HuH-7.5 (cell line): Measurements from ENCODE around the gene PYY.
"Not testable (repeated sequence)": the region's sequence is repeated elsewhere in the genome, so short reads cannot be mapped to it uniquely, and the experiment has no call there.

Experiments used
- DNase-seq: peaks from one replicate; pipeline ENCODE4 v3.0.0; 2011; ENCODE audit warnings: low spot score

Gene PYY

GRCh38 chr17:43945074-43945829 lies 8.5 kb downstream of the PYY start:
- no peak for DNase-seq

GRCh38 chr17:43942051-43942685 lies 11.6 kb downstream of the PYY start, which contains the start of gene PPY:
Gene PPY, minus strand, starts transcription at chr17:43942476. Its CDS starts 822 bp downstream, at chr17:43941654.
- no peak for DNase-seq

GRCh38 chr17:43940630-43941029 lies 13.1 kb downstream of the PYY start:
- peak; percentile 63 for DNase-seq

GRCh38 chr17:43939886-43940285 lies 13.9 kb downstream of the PYY start:
- no peak for DNase-seq

- not testable (repeated sequence) for DNase-seq
Observed at GRCh38 chr17:43939452-43939851, 14.3 kb downstream of the PYY start.

- no peak for DNase-seq
Observed at GRCh38 chr17:43938838-43939182, 14.9 kb downstream of the PYY start.

- DNase-seq = no peak
Observed at GRCh38 chr17:43936434-43936833, 17.3 kb downstream of the PYY start.

GRCh38 chr17:43935926-43936261 lies 17.8 kb downstream of the PYY start:
- DNase-seq = no peak

GRCh38 chr17:43935204-43935925 lies 18.4 kb downstream of the PYY start:
- no peak for DNase-seq

- no peak for DNase-seq
Observed at GRCh38 chr17:43932923-43933322, 20.8 kb downstream of the PYY start.

- DNase-seq = no peak
Observed at GRCh38 chr17:43932357-43932756, 21.4 kb downstream of the PYY start.

GRCh38 chr17:43931062-43931571 lies 22.6 kb downstream of the PYY start:
- DNase-seq = peak; percentile 85

GRCh38 chr17:43928609-43929008 lies 25.1 kb downstream of the PYY start:
- no peak for DNase-seq

- not testable (repeated sequence) for DNase-seq
Observed at GRCh38 chr17:43927929-43928328, 25.8 kb downstream of the PYY start.

GRCh38 chr17:43927060-43927864 lies 26.5 kb downstream of the PYY start:
- no peak for DNase-seq

- no peak for DNase-seq
Observed at GRCh38 chr17:43924558-43924957, 29.2 kb downstream of the PYY start.

- DNase-seq = no peak
Observed at GRCh38 chr17:43920500-43921095, 33.1 kb downstream of the PYY start.

- DNase-seq = no peak
Observed at GRCh38 chr17:43918026-43918389, 35.7 kb downstream of the PYY start.

- DNase-seq = no peak
Observed at GRCh38 chr17:43917348-43918025, 36.3 kb downstream of the PYY start.

GRCh38 chr17:43917016-43917347 lies 36.8 kb downstream of the PYY start:
- DNase-seq = no peak

GRCh38 chr17:43916385-43916784 lies 37.4 kb downstream of the PYY start:
- DNase-seq = no peak
